HS-27A (cell line): ENCODE measurements around the gene FEN1.

Source experiments
- DNase-seq: peaks from one replicate; pipeline ENCODE4 v3.0.0-alpha.2; 2012; ENCODE audit warnings: low read depth, missing footprints

Gene FEN1

DNA sequence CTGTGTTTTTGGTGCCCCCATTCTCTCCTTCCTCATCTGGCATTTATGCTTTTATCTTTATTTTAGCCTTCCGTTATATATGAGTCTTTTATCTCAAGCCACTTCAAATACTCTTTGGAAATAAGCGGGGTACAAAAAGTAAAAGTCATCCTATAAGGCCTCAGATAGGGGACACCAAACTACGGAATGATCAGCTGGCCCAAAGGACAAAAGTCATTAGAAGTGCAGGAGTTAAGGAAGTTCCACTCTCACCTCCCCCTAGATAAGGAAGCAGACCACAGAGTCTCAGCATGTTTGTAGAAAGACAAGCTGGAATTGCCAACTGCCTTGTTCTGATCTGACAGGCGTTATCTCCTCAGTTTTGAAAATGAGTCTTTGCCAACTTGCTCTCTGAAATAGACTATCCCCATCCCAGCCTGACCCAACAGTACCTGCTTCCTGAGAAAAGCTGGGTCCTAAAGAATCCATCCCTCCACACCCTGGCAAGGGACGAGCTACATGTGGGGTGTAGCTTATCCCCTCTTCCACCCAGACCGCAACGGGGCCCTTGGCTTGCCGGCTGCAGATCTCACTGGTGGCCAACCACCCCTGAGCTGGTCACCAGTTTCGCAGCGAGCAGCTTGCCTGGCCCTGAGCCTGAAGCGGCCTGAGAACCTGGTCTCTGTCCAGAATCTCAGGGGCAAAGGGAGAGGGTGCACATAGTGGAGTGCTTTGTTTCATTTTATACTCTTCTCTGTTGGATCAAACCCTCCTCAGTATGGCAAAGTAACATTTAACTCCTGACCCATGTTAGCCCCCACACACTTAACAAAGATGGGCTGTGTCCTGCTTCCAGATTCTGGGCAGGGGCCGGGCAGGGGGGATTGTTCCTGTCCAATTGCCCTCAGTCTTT, 49.2 kb downstream of the FEN1 start:
- DNase-seq = no peak

GRCh38 chr11:61842528-61842820, 49.8 kb downstream of the FEN1 start:
- no peak for DNase-seq

DNA sequence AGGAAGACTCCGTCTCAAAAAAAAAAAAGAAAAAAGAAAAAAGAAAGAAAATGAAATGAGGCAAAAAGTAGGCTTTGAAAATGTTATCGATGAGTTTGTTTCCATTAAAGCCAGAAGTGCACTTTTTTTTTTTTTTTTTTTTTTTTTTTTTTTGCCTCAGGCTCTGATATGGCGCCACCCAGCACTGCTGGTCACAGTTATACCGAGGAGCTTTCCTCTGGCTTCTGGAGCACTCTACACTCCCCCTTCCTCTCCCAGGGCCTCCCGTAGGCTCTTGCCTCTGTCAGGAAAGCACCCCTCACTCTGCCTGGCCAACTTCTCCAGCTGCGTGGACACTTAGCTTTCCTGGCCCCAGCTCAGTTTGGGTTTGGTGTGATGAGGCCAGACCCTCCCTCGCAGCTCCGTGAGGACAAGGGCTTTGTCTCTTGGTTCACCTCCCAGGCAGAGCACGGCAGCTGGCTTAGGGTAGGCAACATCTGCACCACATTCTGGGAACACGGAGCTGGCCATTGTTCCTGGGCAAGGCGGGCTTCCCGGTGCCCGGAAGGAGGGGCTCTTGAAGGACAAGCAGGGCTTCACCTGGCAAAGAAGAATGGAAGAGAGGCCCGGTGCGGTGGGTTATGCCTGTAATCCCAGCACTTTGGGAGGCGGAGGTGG, 52.3 kb downstream of the FEN1 start:
- DNase-seq = no peak

- no peak for DNase-seq
These were observed 53.8 kb downstream of the FEN1 start for GRCh38 chr11:61846362-61847020.
